Keratinocyte (primary cell): ENCODE data around the gene SMNDC1. TPM values are rescaled to one million over a fixed set of nuclear protein-coding genes. Genes with fewer than 3 reads are reported as not detected.

Experiments
- DNase-seq: peaks from one replicate; pipeline ENCODE4 v3.0.0-alpha.2; 2011; ENCODE audit warnings: low read depth, missing footprints, low spot score
- FAIRE-seq: peaks from 2 replicates; lab custom pipeline; 2011; peaks lifted over from hg19 to GRCh38; lab: Jason Lieb, UNC
- H2AFZ ChIP-seq: 2 replicates; pipeline ENCODE4 v1.6.0; 2012; ENCODE audit warnings: low read length, control low read depth, inconsistent platforms; ENCODE audit not compliant: control insufficient read depth
- H3K27ac ChIP-seq: 2 replicates; pipeline ENCODE4 v1.5.1; 2011; ENCODE audit warnings: low read length; ENCODE audit not compliant: control insufficient read depth, insufficient read depth
- H3K27me3 ChIP-seq: 3 replicates; pipeline ENCODE4 v1.6.0; 2011; ENCODE audit warnings: low read length; ENCODE audit not compliant: control insufficient read depth, insufficient read depth; ENCODE audit errors: extremely low read depth
- H3K36me3 ChIP-seq, 2 experiments: 2 replicates in 1 of 2; 3 replicates in 1 of 2; pipeline ENCODE4 v1.5.1; 2011; ENCODE audit warnings: low read length in 2 of 2, mild to moderate bottlenecking in 1 of 2; ENCODE audit not compliant: control insufficient read depth in 2 of 2, insufficient read depth in 2 of 2; ENCODE audit errors: extremely low read depth in 1 of 2
- H3K4me1 ChIP-seq: 3 replicates; pipeline ENCODE4 v1.5.1; 2011; ENCODE audit warnings: low read length; ENCODE audit not compliant: control insufficient read depth, insufficient read depth; ENCODE audit errors: extremely low read depth
- H3K4me2 ChIP-seq: 3 replicates; pipeline ENCODE4 v1.6.0; 2011; ENCODE audit warnings: low read depth, low read length; ENCODE audit not compliant: control insufficient read depth, insufficient read depth; ENCODE audit errors: extremely low read depth
- H3K4me3 ChIP-seq, 3 experiments: fragments of 200-600 bp in 1 of 3; sonication (generic) in 1 of 3; 2 replicates in 2 of 3; 3 replicates in 1 of 3; pipeline ENCODE4 v1.5.1; 2011 to 2016; ENCODE audit warnings: low read length in 3 of 3, mild to moderate bottlenecking in 3 of 3, control low read depth in 2 of 3, inconsistent platforms in 1 of 3, low read depth in 1 of 3, mixed read lengths in 1 of 3, mixed run types in 1 of 3, moderate library complexity in 1 of 3; ENCODE audit not compliant: control insufficient read depth in 2 of 3, insufficient read depth in 2 of 3; ENCODE audit errors: extremely low read depth in 1 of 3
- H3K79me2 ChIP-seq: 2 replicates; pipeline ENCODE4 v1.6.0; 2012; ENCODE audit warnings: low read length; ENCODE audit not compliant: control insufficient read depth, insufficient read depth
- H3K9ac ChIP-seq: 3 replicates; pipeline ENCODE4 v1.6.0; 2011; ENCODE audit warnings: low read length; ENCODE audit not compliant: control insufficient read depth, insufficient read depth; ENCODE audit errors: extremely low read depth
- H3K9me1 ChIP-seq: 3 replicates; pipeline ENCODE4 v1.6.0; 2011; ENCODE audit warnings: low read length; ENCODE audit not compliant: control insufficient read depth, insufficient read depth; ENCODE audit errors: extremely low read depth
- H3K9me3 ChIP-seq: 2 replicates; pipeline ENCODE4 v1.5.1; 2012; ENCODE audit warnings: low read depth, low read length; ENCODE audit not compliant: control insufficient read depth
- H4K20me1 ChIP-seq: 3 replicates; pipeline ENCODE4 v1.6.0; 2011; ENCODE audit warnings: low read length; ENCODE audit not compliant: control insufficient read depth, insufficient read depth; ENCODE audit errors: extremely low read depth
- CTCF ChIP-seq, 3 experiments: IDR thresholded peaks in 1 of 3; conservative IDR thresholded peaks in 1 of 3; optimal IDR thresholded peaks in 1 of 3; 2 replicates in 2 of 3; 3 replicates in 1 of 3; pipeline versions ENCODE3 to v1.5.1; 2011; ENCODE audit warnings: low read length in 3 of 3, mild to moderate bottlenecking in 3 of 3, moderate library complexity in 2 of 3, control low read depth in 1 of 3, inconsistent platforms in 1 of 3; ENCODE audit not compliant: insufficient read depth in 2 of 3; ENCODE audit errors: extremely low read depth in 1 of 3
- EZH2 ChIP-seq: IDR thresholded peaks from one replicate; pipeline ENCODE4 v1.6.1; 2012; ENCODE audit warnings: inconsistent platforms, mild to moderate bottlenecking, low read length, moderate library complexity
- dilution Hi-C: fragments of 300-500 bp; cut with MboI; formaldehyde crosslinking; loops from one replicate; pipeline ENCODE4 v1.7.0; 2020; ENCODE audit warnings: low sequenced_read_pairs; ENCODE audit not compliant: extremely low pct_ligation_motif_present
- polyA plus RNA-seq, 5 experiments: library from polyadenylated mRNA; depleted of rRNA in 3 of 5; stranded (reverse) in 3 of 5; stranded (forward) in 1 of 5; unstranded in 1 of 5; fragments of >200 nt; gene quantifications; 1 replicate in 1 of 5; 2 replicates in 3 of 5; 3 replicates in 1 of 5; pipeline versions ENCODE4 v1.2.1 to v1.2.3, GENCODE V29; 2011 to 2012; ENCODE audit warnings: missing spikeins in 2 of 5, low read depth in 1 of 5, low replicate concordance in 1 of 5

SMNDC1 gene
- polyA plus RNA-seq, 1 donor (not counting 4 experiments of a cell fraction or from before 2014, with no cell fraction given) = 19.8 TPM

- H3K9ac ChIP-seq = peak overlapping the region; percentile 46
- peak overlapping the region; percentile 49 for H2AFZ ChIP-seq
- DNase-seq (peak; percentile 73), FAIRE-seq (peak; percentile 89)
- H3K79me2 ChIP-seq = no peaks in the 10 kb centered on the region
- peak overlapping the region; percentile 65 for H3K4me2 ChIP-seq
- no peaks in the 10 kb centered on the region for H3K36me3 ChIP-seq
- peaks cover 20% of the 10 kb centered on the region for H3K4me1 ChIP-seq
- H3K9me1 ChIP-seq = no peaks in the 10 kb centered on the region
- peak overlapping the region in 1 of 3 experiments; percentile 43 for H3K4me3 ChIP-seq
- dilution Hi-C loops = no loop called here
- no peaks in the 10 kb centered on the region for H3K27me3 ChIP-seq
- peak overlapping the region; percentile 67 for H3K27ac ChIP-seq
- TF ChIP-seq EZH2 (no peak), CTCF (optimal IDR thresholded peaks at IDR 0.05 in 1 of 3, IDR thresholded peaks at IDR 0.05 in 1 of 3, conservative IDR thresholded peaks at IDR 0.05 in 1 of 3; ENCODE audit: extremely low read depth in 1 of 3, insufficient read depth in 2 of 3, low read length in 3 of 3) (peak in 1 of 3 experiments; percentile 27)
- H3K9me3 ChIP-seq = no peaks in the 10 kb centered on the region
- H4K20me1 ChIP-seq = no peaks in the 10 kb centered on the region
These were observed 31.5 kb upstream of the SMNDC1 start for GRCh38 chr10:110336111-110336721.

- dilution Hi-C loops = no loop called here
- H3K9me1 ChIP-seq = no peaks in the 10 kb centered on the region
- peak overlapping the region; percentile 46 for H3K9ac ChIP-seq
- no peak for TF ChIP-seq CTCF (optimal IDR thresholded peaks at IDR 0.05 in 1 of 3, IDR thresholded peaks at IDR 0.05 in 1 of 3, conservative IDR thresholded peaks at IDR 0.05 in 1 of 3; ENCODE audit: extremely low read depth in 1 of 3, insufficient read depth in 2 of 3, low read length in 3 of 3)
- TF ChIP-seq EZH2 = no peak
- DNase-seq (no peak), FAIRE-seq (no peak)
- H3K36me3 ChIP-seq = no peaks in the 10 kb centered on the region
- H3K4me1 ChIP-seq = peaks cover 20% of the 10 kb centered on the region
- peak overlapping the region in 1 of 3 experiments; percentile 43 for H3K4me3 ChIP-seq
- H3K4me2 ChIP-seq = peak overlapping the region; percentile 65
- no peaks in the 10 kb centered on the region for H3K27me3 ChIP-seq
- H4K20me1 ChIP-seq = no peaks in the 10 kb centered on the region
- H3K79me2 ChIP-seq = no peaks in the 10 kb centered on the region
- H3K9me3 ChIP-seq = peaks cover 4% of the 10 kb centered on the region
- peak overlapping the region; percentile 67 for H3K27ac ChIP-seq
- peak overlapping the region; percentile 49 for H2AFZ ChIP-seq
These were observed 30.8 kb upstream of the SMNDC1 start for GRCh38 chr10:110335314-110336064.
